Ishikawa (cell line): Measurements from ENCODE around the gene OPHN1.

Experiments
- CEBPB ChIP-seq: IDR thresholded peaks from 2 replicates; pipeline ENCODE4 v1.6.1; 2012
- CREB1 ChIP-seq: IDR thresholded peaks from 2 replicates; pipeline ENCODE4 v1.6.1; 2012; ENCODE audit warnings: low read depth
- EGR1 ChIP-seq: IDR thresholded peaks from 2 replicates; pipeline ENCODE4 v1.6.1; 2012
- EP300 ChIP-seq: IDR thresholded peaks from 2 replicates; pipeline ENCODE4 v1.6.1; 2012; ENCODE audit warnings: borderline replicate concordance
- FOXM1 ChIP-seq: IDR thresholded peaks from 2 replicates; pipeline ENCODE4 v1.6.1; 2012; ENCODE audit warnings: low read depth, borderline replicate concordance
- MAX ChIP-seq: IDR thresholded peaks from 2 replicates; pipeline ENCODE4 v1.6.1; 2012
- NFIC ChIP-seq: IDR thresholded peaks from 2 replicates; pipeline ENCODE4 v1.6.1; 2012
- RAD21 ChIP-seq: IDR thresholded peaks from 2 replicates; pipeline ENCODE4 v1.6.1; 2012; ENCODE audit warnings: low read depth
- REST ChIP-seq: IDR thresholded peaks from 2 replicates; pipeline ENCODE4 v1.6.1; 2012; ENCODE audit warnings: low read depth, mild to moderate bottlenecking
- TAF1 ChIP-seq: IDR thresholded peaks from 2 replicates; pipeline ENCODE4 v1.6.1; 2012; ENCODE audit warnings: low read depth, mild to moderate bottlenecking
- TCF12 ChIP-seq: IDR thresholded peaks from 2 replicates; pipeline ENCODE4 v1.6.1; 2012; ENCODE audit warnings: low read depth
- TEAD4 ChIP-seq: IDR thresholded peaks from 2 replicates; pipeline ENCODE4 v1.6.1; 2012
- USF1 ChIP-seq: IDR thresholded peaks from 2 replicates; pipeline ENCODE4 v1.6.1; 2012
- YY1 ChIP-seq: IDR thresholded peaks from 2 replicates; pipeline ENCODE4 v1.6.1; 2012; ENCODE audit warnings: low read depth
- ZBTB7A ChIP-seq: IDR thresholded peaks from 2 replicates; pipeline ENCODE4 v1.6.1; 2012; ENCODE audit warnings: low read depth

The OPHN1 gene

GRCh38 chrX:68438575-68438974 lies 5.3 kb upstream of the OPHN1 start:
- TF ChIP-seq RAD21 (no peak), MAX (peak; percentile 54), ZBTB7A (no peak)

- TF ChIP-seq MAX: no peak
- TF ChIP-seq YY1: no peak
- no peak for TF ChIP-seq USF1
- TF ChIP-seq TEAD4: no peak
- no peak for TF ChIP-seq REST
- TF ChIP-seq CEBPB: no peak
- TF ChIP-seq CREB1: no peak
- TF ChIP-seq FOXM1: no peak
- TF ChIP-seq EGR1: no peak
- TF ChIP-seq ZBTB7A: no peak
- no peak for TF ChIP-seq NFIC
- TF ChIP-seq EP300: no peak
- no peak for TF ChIP-seq TCF12
- no peak for TF ChIP-seq TAF1
- no peak for TF ChIP-seq RAD21
Measured at GRCh38 chrX:68433981-68434299, 645 bp upstream of the OPHN1 start.

- no peak for TF ChIP-seq TCF12
- TF ChIP-seq TAF1: no peak
- TF ChIP-seq CEBPB: no peak
- TF ChIP-seq REST: no peak
- TF ChIP-seq RAD21: no peak
- TF ChIP-seq TEAD4: no peak
- TF ChIP-seq MAX: no peak
- no peak for TF ChIP-seq EP300
- TF ChIP-seq YY1: no peak
- TF ChIP-seq EGR1: no peak
- TF ChIP-seq ZBTB7A: no peak
- TF ChIP-seq NFIC: no peak
- no peak for TF ChIP-seq USF1
- TF ChIP-seq FOXM1: no peak
Measured at GRCh38 chrX:68432648-68433047, 647 bp downstream of the OPHN1 start.

- TF ChIP-seq TEAD4 (no peak), TCF12 (no peak), TAF1 (no peak), CREB1 (no peak)
Measured at GRCh38 chrX:68431836-68432235, 1.5 kb downstream of the OPHN1 start.

GRCh38 chrX:68429216-68429615 lies 4.1 kb downstream of the OPHN1 start:
- TF ChIP-seq TCF12 (peak; percentile 37; the same call in 1 of the 2 replicates), REST (no peak), CEBPB (no peak), CREB1 (no peak), FOXM1 (peak; percentile 62; the same call in 1 of the 2 replicates), EGR1 (no peak), ZBTB7A (no peak), TAF1 (no peak), USF1 (no peak), EP300 (peak; percentile 85), MAX (peak; percentile 24; the same call in 1 of the 2 replicates), RAD21 (no peak), TEAD4 (peak; percentile 70), NFIC (peak; percentile 28; the same call in 1 of the 2 replicates), YY1 (no peak)
